AG04449 (cell line): Measurements from ENCODE around the gene ZNF592.

Experiments
- CTCF ChIA-PET: fragments of 350-600 bp; formaldehyde crosslinking; extraction: SDS; loops from one replicate; lab custom pipeline; 2021; ENCODE audit warnings: antibody characterized with exemption; lab: Yijun Ruan, JAX
- POLR2A ChIA-PET: fragments of 400-600, 350-600 bp; formaldehyde crosslinking; extraction: SDS; loops from one replicate; lab custom pipeline; 2020; ENCODE audit warnings: antibody characterized with exemption, inconsistent platforms; lab: Yijun Ruan, JAX
- DNase-seq: peaks from one replicate; pipeline ENCODE4 v3.0.0-alpha.2; 2010; ENCODE audit warnings: low read depth, low spot score
- H3K4me3 ChIP-seq: 2 replicates; pipeline ENCODE4 v1.5.1; 2011; ENCODE audit warnings: low read depth, mild to moderate bottlenecking, control low read depth, low read length
- CTCF ChIP-seq: IDR thresholded peaks from one replicate; pipeline ENCODE4 v1.5.1; 2011; ENCODE audit warnings: mild to moderate bottlenecking, moderate library complexity, low read length, control low read depth, inconsistent platforms; ENCODE audit not compliant: insufficient read depth; ENCODE audit errors: missing control alignments

Gene ZNF592

GRCh38 chr15:84714821-84715220 lies 33.6 kb upstream of the ZNF592 start:
- ChIA-PET POLR2A (interaction anchor here (1.2 to 1.6 kb wide), 2 partner anchors 18 to 62 kb away, joined by 3 to 4 read pairs; no protein-coding TSS in a partner anchor), CTCF (interaction anchor here (1.0 to 2.1 kb wide), 3 partner anchors 11 to 59 kb away, joined by 4 to 9 read pairs (median 5); no protein-coding TSS in a partner anchor)
- no peak for DNase-seq

DNA sequence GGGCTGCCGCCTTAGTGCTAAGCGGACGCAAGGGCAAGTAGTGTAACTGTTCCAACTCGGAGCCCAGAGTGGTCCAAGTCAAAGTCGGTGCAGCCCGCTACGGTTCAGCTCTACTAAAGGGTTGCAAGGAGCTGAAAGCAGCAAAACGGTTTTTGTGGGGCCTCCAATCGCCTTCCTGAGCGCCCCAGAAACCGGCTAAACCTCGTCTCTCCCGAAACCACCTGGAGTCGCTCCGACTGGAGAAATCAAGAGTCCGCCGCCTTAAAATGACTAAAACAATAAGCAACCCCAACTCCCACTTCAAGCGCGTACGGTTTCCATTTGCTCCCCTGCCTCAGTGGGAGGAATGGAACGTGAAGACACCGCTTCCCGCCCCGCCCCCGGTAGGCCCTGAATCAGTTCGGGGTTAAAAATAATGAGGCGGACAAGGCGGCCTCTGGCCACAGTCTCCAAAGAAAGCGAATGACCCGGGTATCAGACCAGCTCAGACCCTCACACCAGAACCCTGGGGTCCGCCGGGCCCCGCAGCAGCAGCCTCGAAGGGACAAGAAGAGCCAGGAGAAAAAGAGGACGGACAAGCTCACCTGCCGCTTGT lies 32.9 kb upstream of the ZNF592 start:
- ChIA-PET CTCF (interaction anchor here (1.0 to 2.1 kb wide), 4 partner anchors 10 to 60 kb away, joined by 3 to 11 read pairs (median 6); partner anchors contain the start of gene NMB), POLR2A (interaction anchor here (0.6 to 2.0 kb wide), 12 partner anchors 9 to 197 kb away, joined by 3 to 18 read pairs (median 4); partner anchors contain the start of genes NMB and WDR73)
- H3K4me3 ChIP-seq: peak overlapping the region; percentile 97
- no peak for DNase-seq
- TF ChIP-seq CTCF: no peak

More at GRCh38 chr15:84714821-84715220, 33.6 kb upstream of the ZNF592 start:
- TF ChIP-seq CTCF: no peak
- peak overlapping the region; percentile 97 for H3K4me3 ChIP-seq

DNA sequence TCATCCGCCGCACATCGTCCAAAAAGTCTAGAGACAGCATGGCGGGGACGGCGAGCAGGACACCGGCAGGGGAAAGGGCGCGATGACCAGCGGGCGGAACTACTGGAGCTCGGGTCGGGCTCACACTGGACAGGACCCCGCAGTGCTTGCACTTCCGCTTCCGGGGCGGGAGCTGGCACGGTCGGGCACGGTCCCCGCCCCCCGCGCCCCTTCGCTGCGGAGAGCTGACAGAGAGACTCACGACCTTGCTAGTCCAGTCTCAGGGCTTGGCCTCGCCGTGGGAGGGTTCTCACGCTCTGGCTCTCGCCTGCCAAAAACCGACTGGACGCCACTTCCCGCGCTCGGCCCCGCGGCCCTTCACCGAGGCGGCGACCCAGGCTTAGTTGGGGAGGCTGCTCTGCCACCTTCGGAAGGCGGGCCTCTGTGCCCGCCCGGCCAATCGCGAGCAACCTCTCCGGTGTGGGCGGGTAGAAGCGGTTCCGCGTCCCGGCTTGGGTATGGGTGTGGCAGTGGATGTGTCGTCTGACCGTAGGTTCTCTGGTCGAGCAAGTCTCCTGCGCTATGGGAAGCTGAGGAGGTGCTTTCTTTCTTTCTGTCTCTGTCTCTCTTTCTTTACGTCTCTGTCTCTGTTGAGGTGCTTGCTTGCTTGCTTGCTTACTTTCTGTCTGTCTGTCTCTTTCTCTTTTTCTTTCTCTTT lies 32.2 kb upstream of the ZNF592 start, which contains the start of gene SEC11A:
Gene SEC11A (minus strand): TSS at position 104 of the 697 bp plus-strand sequence. CDS start 64 bp downstream, at position 40.
- ChIA-PET POLR2A (interaction anchor here (0.6 to 2.0 kb wide), 15 partner anchors 10 to 196 kb away, joined by 3 to 18 read pairs (median 4); partner anchors contain the start of genes NMB and WDR73), CTCF (interaction anchor here (0.6 to 1.7 kb wide), 6 partner anchors 9 to 303 kb away, joined by 3 to 11 read pairs (median 4); partner anchors contain the start of gene NMB)
- H3K4me3 ChIP-seq: peak within 1 kb of the TSS; percentile 97
- DNase-seq: no peak
- TF ChIP-seq CTCF: no peak

GRCh38 chr15:84721371-84721770 lies 27.0 kb upstream of the ZNF592 start:
- no peak for TF ChIP-seq CTCF
- no peak overlapping the region for H3K4me3 ChIP-seq
- DNase-seq: no peak
- POLR2A ChIA-PET: no interaction called here
- CTCF ChIA-PET: interaction anchor here (0.7 to 1.4 kb wide), 2 partner anchors 11 to 323 kb away, joined by 3 to 4 read pairs; no protein-coding TSS in a partner anchor

DNA sequence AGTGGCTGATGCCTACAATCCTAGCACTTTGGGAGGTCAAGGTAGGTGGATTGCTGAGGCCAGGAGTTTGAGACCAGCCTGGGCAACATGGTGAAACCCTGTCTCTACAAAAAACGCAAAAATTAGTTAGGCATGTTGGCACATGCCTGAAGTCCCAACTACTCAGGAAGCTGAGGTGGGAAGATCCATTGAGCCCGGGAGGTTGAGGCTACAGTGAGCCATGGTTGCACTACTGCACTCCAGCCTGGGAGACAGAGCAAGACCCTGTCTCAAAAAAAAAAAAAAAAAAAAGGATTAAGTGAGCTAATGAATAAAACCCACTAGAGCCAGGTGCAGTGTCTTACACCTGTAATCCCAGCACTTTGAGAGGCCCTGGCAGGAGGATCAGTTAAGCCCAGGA lies 25.8 kb upstream of the ZNF592 start:
- POLR2A ChIA-PET: interaction anchor here (0.7 to 1.1 kb wide), 2 partner anchors 16 to 142 kb away, joined by 3 to 4 read pairs; no protein-coding TSS in a partner anchor
- no peak for DNase-seq
- TF ChIP-seq CTCF: no peak
- no peak overlapping the region for H3K4me3 ChIP-seq
- CTCF ChIA-PET: interaction anchor here (0.9 kb wide), 1 partner anchor 22 kb away, joined by 3 read pairs; no protein-coding TSS in a partner anchor
